ENCODE data around the gene C1QTNF8. TPM values are rescaled to one million over a fixed set of nuclear protein-coding genes. Genes with fewer than 3 reads are reported as not detected.

The C1QTNF8 gene
- total and polyA plus RNA-seq, 4 donors: not detected

DNA sequence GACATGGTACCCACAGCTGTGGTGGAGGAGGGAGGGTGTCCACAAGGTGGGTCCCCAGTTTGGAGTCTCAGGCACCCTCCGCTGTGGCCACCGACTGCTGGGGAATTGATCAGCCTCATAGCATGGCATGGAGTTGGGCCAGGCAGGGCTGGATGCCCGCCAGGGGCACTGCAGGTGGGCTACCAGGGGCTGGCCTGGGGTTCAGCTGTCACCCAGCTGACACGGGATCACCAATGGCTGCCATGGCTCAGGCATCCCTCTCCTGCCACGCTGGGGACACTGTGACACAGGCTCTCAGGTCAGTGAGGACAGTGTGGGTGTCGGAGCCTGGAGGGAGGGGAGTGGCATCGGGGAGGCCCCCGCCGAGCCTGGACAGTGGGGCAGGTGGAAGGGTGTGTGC lies 43.3 kb downstream of the C1QTNF8 start:
- no peak overlapping the region for H3K9ac ChIP-seq (ENCODE audit: low read depth in 1 of 2, low read length in 2 of 2)
- TF ChIP-seq JUND (IDR thresholded peaks at IDR 0.05) (no peak), HNF4G (IDR thresholded peaks at IDR 0.05) (no peak), YY1 (IDR thresholded peaks at IDR 0.05) (no peak), NR2F2 (IDR thresholded peaks at IDR 0.05) (no peak), RXRA (IDR thresholded peaks at IDR 0.05) (no peak), RAD21 (IDR thresholded peaks at IDR 0.05) (no peak), SP1 (IDR thresholded peaks at IDR 0.05) (no peak), FOXA2 (IDR thresholded peaks at IDR 0.05) (no peak), FOXA1 (IDR thresholded peaks at IDR 0.05) (no peak)
- TF ChIP-seq, protein P1, sequence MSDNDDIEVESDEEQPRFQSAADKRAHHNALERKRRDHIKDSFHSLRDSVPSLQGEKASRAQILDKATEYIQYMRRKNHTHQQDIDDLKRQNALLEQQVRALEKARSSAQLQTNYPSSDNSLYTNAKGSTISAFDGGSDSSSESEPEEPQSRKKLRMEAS (IDR thresholded peaks at IDR 0.05): no peak
- TF ChIP-seq, protein P2, sequence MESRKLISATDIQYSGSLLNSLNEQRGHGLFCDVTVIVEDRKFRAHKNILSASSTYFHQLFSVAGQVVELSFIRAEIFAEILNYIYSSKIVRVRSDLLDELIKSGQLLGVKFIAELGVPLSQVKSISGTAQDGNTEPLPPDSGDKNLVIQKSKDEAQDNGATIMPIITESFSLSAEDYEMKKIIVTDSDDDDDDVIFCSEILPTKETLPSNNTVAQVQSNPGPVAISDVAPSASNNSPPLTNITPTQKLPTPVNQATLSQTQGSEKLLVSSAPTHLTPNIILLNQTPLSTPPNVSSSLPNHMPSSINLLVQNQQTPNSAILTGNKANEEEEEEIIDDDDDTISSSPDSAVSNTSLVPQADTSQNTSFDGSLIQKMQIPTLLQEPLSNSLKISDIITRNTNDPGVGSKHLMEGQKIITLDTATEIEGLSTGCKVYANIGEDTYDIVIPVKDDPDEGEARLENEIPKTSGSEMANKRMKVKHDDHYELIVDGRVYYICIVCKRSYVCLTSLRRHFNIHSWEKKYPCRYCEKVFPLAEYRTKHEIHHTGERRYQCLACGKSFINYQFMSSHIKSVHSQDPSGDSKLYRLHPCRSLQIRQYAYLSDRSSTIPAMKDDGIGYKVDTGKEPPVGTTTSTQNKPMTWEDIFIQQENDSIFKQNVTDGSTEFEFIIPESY (IDR thresholded peaks at IDR 0.05): no peak
- no peaks in the 10 kb centered on the region for H3K36me3 ChIP-seq (ENCODE audit: control insufficient read depth in 4 of 4, insufficient read depth in 3 of 4, low read depth in 1 of 4, low read length in 3 of 4)
- 81% methylated on average over 9 of the region's 9 CpGs for WGBS
- H3K27ac ChIP-seq (ENCODE audit: low read depth in 1 of 2, low read length in 2 of 2): no peak overlapping the region
- peaks cover 0 to 10% (median 0%) of the 10 kb centered on the region in 4 donors for H3K27me3 ChIP-seq (ENCODE audit: control insufficient read depth in 4 of 4, insufficient read depth in 4 of 4, low read length in 3 of 4)
- H3K9me3 ChIP-seq (ENCODE audit: control insufficient read depth in 4 of 4, low read length in 3 of 4): no peaks in the 10 kb centered on the region
- no peak for DNase-seq (ENCODE audit: low spot score)
- H3K4me1 ChIP-seq (ENCODE audit: control insufficient read depth in 4 of 4, insufficient read depth in 4 of 4, low read length in 3 of 4): no peaks in the 10 kb centered on the region
- no peak overlapping the region for H3K4me3 ChIP-seq (ENCODE audit: low read depth in 1 of 3, low read length in 3 of 3)

DNA sequence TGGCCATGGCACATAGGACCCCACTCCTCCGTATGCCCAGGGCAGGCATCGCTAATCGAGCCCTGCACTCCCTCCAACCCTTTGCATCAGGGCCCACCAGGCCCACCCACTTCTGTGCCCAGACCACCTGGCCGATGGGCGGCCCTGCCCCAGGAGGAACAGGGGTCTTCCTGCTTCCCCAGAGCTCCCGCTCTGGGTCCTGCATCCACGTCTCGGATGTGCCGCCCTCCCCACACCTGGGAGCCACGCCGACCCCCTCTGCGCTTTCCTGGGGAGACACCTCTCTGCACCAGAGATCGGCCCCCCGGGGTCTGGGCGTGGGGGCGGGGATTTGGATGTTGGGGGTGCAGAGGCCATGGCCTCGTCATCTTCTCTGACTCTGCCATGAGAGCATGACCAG lies 44.6 kb downstream of the C1QTNF8 start:
- no peak overlapping the region for H3K9ac ChIP-seq (ENCODE audit: low read depth in 1 of 2, low read length in 2 of 2)
- 91% methylated on average over 17 of the region's 17 CpGs for WGBS
- no peaks in the 10 kb centered on the region for H3K9me3 ChIP-seq (ENCODE audit: control insufficient read depth in 4 of 4, low read length in 3 of 4)
- TF ChIP-seq HNF4G (IDR thresholded peaks at IDR 0.05): no peak
- no peak for TF ChIP-seq RAD21 (IDR thresholded peaks at IDR 0.05)
- TF ChIP-seq, protein P3, sequence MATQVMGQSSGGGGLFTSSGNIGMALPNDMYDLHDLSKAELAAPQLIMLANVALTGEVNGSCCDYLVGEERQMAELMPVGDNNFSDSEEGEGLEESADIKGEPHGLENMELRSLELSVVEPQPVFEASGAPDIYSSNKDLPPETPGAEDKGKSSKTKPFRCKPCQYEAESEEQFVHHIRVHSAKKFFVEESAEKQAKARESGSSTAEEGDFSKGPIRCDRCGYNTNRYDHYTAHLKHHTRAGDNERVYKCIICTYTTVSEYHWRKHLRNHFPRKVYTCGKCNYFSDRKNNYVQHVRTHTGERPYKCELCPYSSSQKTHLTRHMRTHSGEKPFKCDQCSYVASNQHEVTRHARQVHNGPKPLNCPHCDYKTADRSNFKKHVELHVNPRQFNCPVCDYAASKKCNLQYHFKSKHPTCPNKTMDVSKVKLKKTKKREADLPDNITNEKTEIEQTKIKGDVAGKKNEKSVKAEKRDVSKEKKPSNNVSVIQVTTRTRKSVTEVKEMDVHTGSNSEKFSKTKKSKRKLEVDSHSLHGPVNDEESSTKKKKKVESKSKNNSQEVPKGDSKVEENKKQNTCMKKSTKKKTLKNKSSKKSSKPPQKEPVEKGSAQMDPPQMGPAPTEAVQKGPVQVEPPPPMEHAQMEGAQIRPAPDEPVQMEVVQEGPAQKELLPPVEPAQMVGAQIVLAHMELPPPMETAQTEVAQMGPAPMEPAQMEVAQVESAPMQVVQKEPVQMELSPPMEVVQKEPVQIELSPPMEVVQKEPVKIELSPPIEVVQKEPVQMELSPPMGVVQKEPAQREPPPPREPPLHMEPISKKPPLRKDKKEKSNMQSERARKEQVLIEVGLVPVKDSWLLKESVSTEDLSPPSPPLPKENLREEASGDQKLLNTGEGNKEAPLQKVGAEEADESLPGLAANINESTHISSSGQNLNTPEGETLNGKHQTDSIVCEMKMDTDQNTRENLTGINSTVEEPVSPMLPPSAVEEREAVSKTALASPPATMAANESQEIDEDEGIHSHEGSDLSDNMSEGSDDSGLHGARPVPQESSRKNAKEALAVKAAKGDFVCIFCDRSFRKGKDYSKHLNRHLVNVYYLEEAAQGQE (IDR thresholded peaks at IDR 0.05): no peak
- TF ChIP-seq, protein P2 (IDR thresholded peaks at IDR 0.05): no peak
- TF ChIP-seq, protein P4, sequence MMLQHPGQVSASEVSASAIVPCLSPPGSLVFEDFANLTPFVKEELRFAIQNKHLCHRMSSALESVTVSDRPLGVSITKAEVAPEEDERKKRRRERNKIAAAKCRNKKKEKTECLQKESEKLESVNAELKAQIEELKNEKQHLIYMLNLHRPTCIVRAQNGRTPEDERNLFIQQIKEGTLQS (IDR thresholded peaks at IDR 0.05): no peak
- no peak for TF ChIP-seq FOXA1 (IDR thresholded peaks at IDR 0.05)
- TF ChIP-seq, protein P1 (IDR thresholded peaks at IDR 0.05): no peak
- TF ChIP-seq EGR1 (IDR thresholded peaks at IDR 0.05; ENCODE audit: low read depth in 2 of 2): no peak
- no peak for TF ChIP-seq TAF1 (conservative IDR thresholded peaks at IDR 0.05)
- TF ChIP-seq, protein P5, sequence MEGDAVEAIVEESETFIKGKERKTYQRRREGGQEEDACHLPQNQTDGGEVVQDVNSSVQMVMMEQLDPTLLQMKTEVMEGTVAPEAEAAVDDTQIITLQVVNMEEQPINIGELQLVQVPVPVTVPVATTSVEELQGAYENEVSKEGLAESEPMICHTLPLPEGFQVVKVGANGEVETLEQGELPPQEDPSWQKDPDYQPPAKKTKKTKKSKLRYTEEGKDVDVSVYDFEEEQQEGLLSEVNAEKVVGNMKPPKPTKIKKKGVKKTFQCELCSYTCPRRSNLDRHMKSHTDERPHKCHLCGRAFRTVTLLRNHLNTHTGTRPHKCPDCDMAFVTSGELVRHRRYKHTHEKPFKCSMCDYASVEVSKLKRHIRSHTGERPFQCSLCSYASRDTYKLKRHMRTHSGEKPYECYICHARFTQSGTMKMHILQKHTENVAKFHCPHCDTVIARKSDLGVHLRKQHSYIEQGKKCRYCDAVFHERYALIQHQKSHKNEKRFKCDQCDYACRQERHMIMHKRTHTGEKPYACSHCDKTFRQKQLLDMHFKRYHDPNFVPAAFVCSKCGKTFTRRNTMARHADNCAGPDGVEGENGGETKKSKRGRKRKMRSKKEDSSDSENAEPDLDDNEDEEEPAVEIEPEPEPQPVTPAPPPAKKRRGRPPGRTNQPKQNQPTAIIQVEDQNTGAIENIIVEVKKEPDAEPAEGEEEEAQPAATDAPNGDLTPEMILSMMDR (IDR thresholded peaks at IDR 0.05; ENCODE audit: low read depth, low read length, missing input control): no peak
- TF ChIP-seq RXRA (IDR thresholded peaks at IDR 0.05): no peak
- no peak for TF ChIP-seq NR2F2 (IDR thresholded peaks at IDR 0.05)
- TF ChIP-seq GABPA (IDR thresholded peaks at IDR 0.05 in 1 of 2, conservative IDR thresholded peaks at IDR 0.05 in 1 of 2): no peak
- no peak for TF ChIP-seq YY1 (IDR thresholded peaks at IDR 0.05)
- no peak for TF ChIP-seq HNF4A (conservative IDR thresholded peaks at IDR 0.05)
- no peak for TF ChIP-seq FOXA2 (IDR thresholded peaks at IDR 0.05)
- TF ChIP-seq SP1 (IDR thresholded peaks at IDR 0.05): no peak
- TF ChIP-seq JUND (IDR thresholded peaks at IDR 0.05): no peak
- H3K4me3 ChIP-seq (ENCODE audit: low read depth in 1 of 3, low read length in 3 of 3): no peak overlapping the region
- no peak for DNase-seq (ENCODE audit: low spot score)
- no peaks in the 10 kb centered on the region for H3K4me1 ChIP-seq (ENCODE audit: control insufficient read depth in 4 of 4, insufficient read depth in 4 of 4, low read length in 3 of 4)
- H3K27me3 ChIP-seq (ENCODE audit: control insufficient read depth in 4 of 4, insufficient read depth in 4 of 4, low read length in 3 of 4): peaks cover 0 to 10% (median 0%) of the 10 kb centered on the region in 4 donors
- H3K27ac ChIP-seq (ENCODE audit: low read depth in 1 of 2, low read length in 2 of 2): no peak overlapping the region
- H3K36me3 ChIP-seq (ENCODE audit: control insufficient read depth in 4 of 4, insufficient read depth in 3 of 4, low read depth in 1 of 4, low read length in 3 of 4): no peaks in the 10 kb centered on the region

Data from liver (tissue), 9 donors.